T-helper 17 cell (primary cell): ENCODE results near the gene MAPK9. TPM values are rescaled to one million over a fixed set of nuclear protein-coding genes. Genes with fewer than 3 reads are reported as not detected.
A peak's percentile ranks its signal among the peaks of the same experiment; 100 is the strongest.
"Not testable (repeated sequence)": the region's sequence is repeated elsewhere in the genome, so short reads cannot be mapped to it uniquely, and the experiment has no call there.

Source experiments
- ATAC-seq: fragments of 150-1000 bp; cut with Tn5 transposase; 2 replicates; pipeline ENCODE4 v1.10.0; 2021; ENCODE audit warnings: mild to moderate bottlenecking, moderate library complexity
- DNase-seq, 3 donors: peaks; one replicate each; pipeline versions ENCODE4 v3.0.0 to v3.0.0-alpha.2; 2020 to 2021
- H3K9me3 ChIP-seq: one replicate; pipeline ENCODE4 v1.7.0; 2013; ENCODE audit warnings: low read length, mild to moderate bottlenecking; ENCODE audit not compliant: control insufficient read depth, poor library complexity, severe bottlenecking
- H3K27ac Mint-ChIP-seq: one replicate; pipeline ENCODE4 v1.8.0; 2022; ENCODE audit warnings: mild to moderate bottlenecking, moderate library complexity, mixed read lengths
- H3K27me3 Mint-ChIP-seq: one replicate; pipeline ENCODE4 v1.8.0; 2022; ENCODE audit warnings: mixed read lengths
- H3K36me3 Mint-ChIP-seq: one replicate; pipeline ENCODE4 v1.8.0; 2022; ENCODE audit warnings: low read depth, mixed read lengths
- H3K4me1 Mint-ChIP-seq: one replicate; pipeline ENCODE4 v1.8.0; 2022; ENCODE audit warnings: mild to moderate bottlenecking, mixed read lengths
- H3K4me3 Mint-ChIP-seq: one replicate; pipeline ENCODE4 v1.8.0; 2022; ENCODE audit warnings: mild to moderate bottlenecking, moderate library complexity, mixed read lengths
- total RNA-seq, 4 donors: library from RNA in 2 of 4; stranded (reverse) in 2 of 4; gene quantifications; one replicate each; pipeline ENCODE4 v1.2.3 and lab custom pipeline; 2022 to 2026

The MAPK9 gene
- total RNA-seq, 2 donors from 2014 or later, result 24.3 to 25.1 TPM

DNA sequence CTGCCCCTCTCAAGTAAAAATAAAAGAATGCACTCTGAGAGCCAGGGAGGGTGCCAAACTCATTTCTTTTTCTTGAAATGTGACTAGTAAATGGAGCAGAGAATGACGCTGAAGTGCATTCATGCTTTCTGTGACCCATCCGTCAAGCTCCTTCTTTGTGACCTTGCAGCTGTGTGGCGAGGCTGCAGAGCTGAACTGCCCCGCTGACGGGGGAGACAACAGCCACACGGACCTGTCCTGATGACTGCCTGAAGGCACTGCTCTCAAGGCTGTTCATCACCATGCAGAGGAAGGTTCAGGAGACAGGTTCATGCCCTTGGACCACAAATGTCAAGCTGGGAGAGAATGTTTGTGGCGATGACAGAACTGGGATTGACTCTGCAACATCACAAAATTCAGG is 61.9 kb downstream of the MAPK9 start:
- no peaks in the 10 kb centered on the region for H3K27me3 Mint-ChIP-seq
- DNase-seq (no peak), ATAC-seq (no peak)
- no peak overlapping the region for H3K4me3 Mint-ChIP-seq
- H3K36me3 Mint-ChIP-seq, result peaks cover 5% of the 10 kb centered on the region
- H3K4me1 Mint-ChIP-seq, result no peaks in the 10 kb centered on the region
- H3K9me3 ChIP-seq, result peaks cover 4% of the 10 kb centered on the region
- H3K27ac Mint-ChIP-seq, result no peak overlapping the region

DNA sequence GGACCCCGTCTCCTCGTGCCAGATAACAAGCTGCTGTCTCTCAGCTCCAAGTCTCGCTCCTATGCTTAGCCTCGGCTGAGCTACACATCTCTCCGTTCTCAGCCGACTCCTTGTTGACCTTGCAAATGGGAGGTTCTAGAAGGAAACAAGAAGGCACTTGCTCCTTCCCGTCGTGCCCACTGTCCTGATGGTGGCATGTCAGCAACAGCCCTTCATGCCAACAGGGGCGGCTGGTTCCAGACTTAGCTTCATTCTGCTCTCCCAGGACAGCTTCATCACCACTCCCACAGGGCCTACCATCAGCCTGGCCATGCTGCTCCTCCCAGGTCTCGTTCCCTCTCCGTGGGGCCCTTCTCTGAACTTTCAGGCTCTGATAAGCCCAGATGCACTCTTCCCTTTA is 69.8 kb downstream of the MAPK9 start:
- H3K27ac Mint-ChIP-seq, result no peak overlapping the region
- H3K4me3 Mint-ChIP-seq, result no peak overlapping the region
- peaks cover 17% of the 10 kb centered on the region for H3K9me3 ChIP-seq

DNA sequence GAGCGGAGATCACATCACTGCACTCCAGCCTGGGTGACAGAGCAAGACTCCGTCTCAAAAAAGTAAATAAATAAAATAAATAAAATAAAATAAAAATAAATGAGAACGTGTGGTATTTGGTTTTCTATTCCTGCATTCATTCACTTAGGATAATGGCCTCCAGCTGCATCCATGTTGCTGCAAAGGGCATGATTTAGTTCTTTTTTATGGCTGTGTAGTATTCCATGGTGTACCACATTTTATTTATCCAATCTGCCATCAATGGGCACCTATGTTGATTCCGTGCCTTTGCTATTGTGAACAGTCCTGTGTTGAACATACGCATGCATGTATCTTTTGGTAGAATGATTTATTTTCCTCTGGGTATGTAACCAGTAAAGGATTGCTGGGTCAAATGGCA is 74.1 kb downstream of the MAPK9 start:
- no peak overlapping the region for H3K27ac Mint-ChIP-seq
- H3K4me1 Mint-ChIP-seq, result no peaks in the 10 kb centered on the region
- ATAC-seq (no peak), DNase-seq (no peak)
- peaks cover 13% of the 10 kb centered on the region for H3K9me3 ChIP-seq
- peaks cover 5% of the 10 kb centered on the region for H3K36me3 Mint-ChIP-seq
- no peaks in the 10 kb centered on the region for H3K27me3 Mint-ChIP-seq
- no peak overlapping the region for H3K4me3 Mint-ChIP-seq

More for the DNA sequence above, 69.8 kb downstream of the MAPK9 start:
- Mint-ChIP-seq H3K4me1 (no peaks in the 10 kb centered on the region), H3K36me3 (peaks cover 5% of the 10 kb centered on the region), H3K27me3 (no peaks in the 10 kb centered on the region)
- ATAC-seq (no peak), DNase-seq (no peak)

DNA sequence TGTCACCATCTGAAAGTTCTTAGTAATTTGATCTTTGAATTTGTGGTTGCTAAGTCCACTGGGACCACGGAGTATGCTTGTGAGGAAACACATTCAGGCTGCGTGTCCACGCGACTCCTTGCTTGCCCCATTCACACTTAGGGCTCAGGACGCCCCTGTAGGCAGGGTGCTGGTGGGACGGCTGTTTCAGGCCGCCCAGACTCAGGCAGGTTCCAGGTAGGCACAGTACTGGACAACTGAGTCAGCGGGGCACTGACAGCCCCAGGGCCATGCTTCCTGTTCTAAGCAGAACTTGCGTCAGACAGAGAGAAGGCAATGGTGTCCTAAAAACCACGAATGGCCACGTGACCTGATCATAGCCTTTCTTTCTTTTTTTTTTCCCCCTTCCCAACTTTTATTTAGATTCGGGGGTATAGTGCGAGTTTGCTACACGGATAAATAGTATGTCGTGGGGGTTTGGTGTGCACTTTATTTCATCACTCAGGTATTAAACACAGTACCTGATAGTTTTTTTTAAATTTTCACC is 75.2 kb downstream of the MAPK9 start:
- Mint-ChIP-seq H3K4me1 (peaks cover 2% of the 10 kb centered on the region), H3K36me3 (peaks cover 5% of the 10 kb centered on the region), H3K27ac (no peak overlapping the region), H3K27me3 (peaks cover 10% of the 10 kb centered on the region), H3K4me3 (no peak overlapping the region)
- H3K9me3 ChIP-seq, result peaks cover 7% of the 10 kb centered on the region
- ATAC-seq (no peak), DNase-seq (no peak)

DNA sequence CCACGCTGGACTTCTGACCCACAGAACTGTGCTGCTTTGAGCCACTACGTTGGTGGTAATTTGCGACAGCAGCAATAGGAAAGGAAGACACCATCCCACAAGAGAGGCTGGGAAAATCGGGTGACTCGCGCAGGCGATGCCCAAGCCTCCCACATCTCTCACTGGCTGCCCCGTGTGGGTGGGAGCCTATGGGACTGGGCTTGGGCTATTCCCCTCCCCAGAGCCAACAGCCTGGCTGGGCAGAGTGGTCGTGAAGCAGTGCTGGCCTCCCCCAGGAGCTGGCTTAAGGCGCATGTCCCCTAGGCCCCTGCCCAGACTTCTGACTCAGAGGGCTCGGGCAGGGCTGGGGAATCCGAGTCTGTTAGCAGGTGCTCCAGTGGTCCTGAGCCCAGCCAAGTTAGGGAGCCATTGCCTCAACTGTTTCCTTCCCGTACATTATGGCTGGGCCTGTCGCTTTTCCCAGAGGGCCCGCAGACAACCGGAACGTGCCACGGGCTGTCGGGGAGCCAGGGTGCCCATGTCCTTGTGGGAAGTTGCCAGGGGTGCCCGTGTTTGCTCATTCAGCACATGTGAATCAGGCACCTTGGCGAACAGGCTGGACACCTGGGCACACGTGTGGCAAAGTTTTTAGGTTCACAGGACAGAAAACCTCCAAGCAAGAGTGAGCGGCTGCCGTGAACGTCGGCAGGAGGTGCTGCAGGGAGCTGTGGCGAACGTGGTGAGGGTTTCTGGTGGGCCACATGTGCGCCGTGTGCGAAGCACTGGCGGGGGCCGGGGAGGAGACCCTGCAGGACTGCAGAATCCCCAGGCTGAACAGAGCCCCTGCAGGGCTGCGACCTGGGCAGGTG is 75.9 kb downstream of the MAPK9 start:
- DNase-seq (no peak), ATAC-seq (no peak)
- Mint-ChIP-seq H3K4me1 (peaks cover 2% of the 10 kb centered on the region), H3K27ac (no peak overlapping the region), H3K4me3 (no peak overlapping the region), H3K36me3 (peaks cover 5% of the 10 kb centered on the region), H3K27me3 (peaks cover 16% of the 10 kb centered on the region)
- H3K9me3 ChIP-seq, result peaks cover 5% of the 10 kb centered on the region

DNA sequence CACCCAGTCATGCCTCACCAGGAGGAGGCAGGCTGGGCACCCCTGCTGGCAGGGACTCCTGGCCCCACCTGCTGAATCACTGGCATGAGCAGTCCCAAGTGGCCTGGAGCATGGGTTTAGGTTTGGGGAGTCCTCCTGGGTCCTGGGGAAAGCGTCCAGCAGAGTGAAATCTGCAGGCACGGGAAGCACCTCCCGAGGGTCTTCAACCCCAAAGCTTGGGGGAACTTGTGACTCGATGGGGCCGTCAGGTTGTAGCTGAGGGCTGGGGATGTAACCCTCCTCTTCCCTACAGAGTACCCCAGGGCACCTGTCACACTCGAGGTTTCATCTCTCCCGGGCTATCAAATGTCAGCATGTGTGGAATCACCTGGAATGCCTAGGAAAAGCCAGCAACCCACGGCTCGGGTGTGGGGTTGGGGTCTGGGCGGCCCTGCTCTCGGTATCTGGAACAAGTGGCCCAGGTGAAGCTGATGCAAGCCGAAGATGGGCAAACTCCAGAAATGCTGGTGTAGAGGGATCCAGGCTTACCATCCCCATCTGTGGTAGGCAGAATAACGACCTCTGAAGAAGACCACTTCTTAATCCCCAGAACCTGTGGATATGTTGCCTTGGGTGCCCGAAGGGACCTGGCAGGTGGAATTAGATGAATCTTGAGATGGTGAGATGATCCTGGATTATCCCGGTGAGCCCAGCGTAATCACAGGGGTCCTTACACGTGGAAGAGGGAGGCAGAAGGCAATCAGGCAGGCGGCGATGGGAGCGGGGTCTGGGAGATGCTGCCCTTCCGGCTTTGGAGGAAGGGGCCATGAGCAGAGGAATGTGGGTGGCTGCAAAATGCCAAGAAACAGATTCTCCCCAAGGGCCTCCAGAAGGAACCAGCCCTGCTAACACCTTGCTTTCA is 76.8 kb downstream of the MAPK9 start:
- Mint-ChIP-seq H3K36me3 (peaks cover 5% of the 10 kb centered on the region), H3K4me1 (peaks cover 2% of the 10 kb centered on the region), H3K4me3 (no peak overlapping the region), H3K27me3 (peaks cover 25% of the 10 kb centered on the region), H3K27ac (no peak overlapping the region)
- ATAC-seq (no peak), DNase-seq (no peak)
- peaks cover 5% of the 10 kb centered on the region for H3K9me3 ChIP-seq

DNA sequence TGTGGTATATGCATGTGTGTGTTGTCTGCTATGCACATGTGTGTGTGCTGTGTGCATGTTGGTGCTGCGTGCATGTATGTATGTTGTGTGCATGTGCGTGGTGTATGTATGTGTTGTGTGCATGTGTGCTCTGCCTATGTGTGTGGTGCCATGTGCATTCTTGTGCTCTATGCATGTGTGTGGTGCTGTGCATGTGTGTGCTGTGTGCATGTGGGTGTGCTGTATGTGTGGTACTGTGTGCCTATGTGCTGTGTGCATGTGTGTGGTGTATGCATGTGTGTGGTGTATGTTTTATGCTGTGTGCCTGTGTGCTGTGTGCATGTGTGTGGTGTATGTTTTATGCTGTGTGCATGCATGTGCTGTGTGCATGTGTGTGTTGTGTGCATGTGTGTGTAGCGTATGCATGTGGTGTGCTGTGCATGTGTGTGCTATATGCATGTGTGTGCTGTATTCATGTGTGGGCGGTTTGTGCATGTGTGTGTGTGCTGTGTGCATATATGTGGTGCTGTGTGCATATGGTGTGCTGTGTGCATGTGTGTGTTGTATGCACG is 78.2 kb downstream of the MAPK9 start:
- peaks cover 30% of the 10 kb centered on the region for H3K27me3 Mint-ChIP-seq
- ATAC-seq (no peak), DNase-seq (no peak)
- no peak overlapping the region for H3K4me3 Mint-ChIP-seq
- peaks cover 5% of the 10 kb centered on the region for H3K36me3 Mint-ChIP-seq
- no peak overlapping the region for H3K27ac Mint-ChIP-seq
- H3K9me3 ChIP-seq, result no peaks in the 10 kb centered on the region
- H3K4me1 Mint-ChIP-seq, result peaks cover 2% of the 10 kb centered on the region

DNA sequence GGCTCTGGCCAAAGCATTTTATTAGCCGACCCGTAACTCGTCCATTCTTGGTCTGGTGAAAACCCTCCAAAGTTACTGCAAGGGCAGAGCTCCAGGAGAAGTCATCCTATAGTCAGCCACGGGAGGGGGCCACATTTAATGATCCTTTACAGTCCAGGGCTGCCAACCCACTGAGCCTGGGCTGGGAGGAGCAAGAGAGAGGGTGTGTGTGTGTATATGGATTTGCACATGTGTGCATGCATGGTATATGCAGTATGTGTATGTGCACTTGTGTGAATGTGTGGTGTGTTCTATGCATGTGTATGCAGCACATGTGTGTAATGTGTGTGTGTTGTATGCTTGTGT is 78.7 kb downstream of the MAPK9 start:
- DNase-seq (no peak), ATAC-seq (no peak)
- Mint-ChIP-seq H3K27me3 (peaks cover 35% of the 10 kb centered on the region), H3K4me1 (peaks cover 5% of the 10 kb centered on the region), H3K36me3 (peaks cover 6% of the 10 kb centered on the region), H3K27ac (no peak overlapping the region), H3K4me3 (no peak overlapping the region)
- H3K9me3 ChIP-seq, result no peaks in the 10 kb centered on the region

DNA sequence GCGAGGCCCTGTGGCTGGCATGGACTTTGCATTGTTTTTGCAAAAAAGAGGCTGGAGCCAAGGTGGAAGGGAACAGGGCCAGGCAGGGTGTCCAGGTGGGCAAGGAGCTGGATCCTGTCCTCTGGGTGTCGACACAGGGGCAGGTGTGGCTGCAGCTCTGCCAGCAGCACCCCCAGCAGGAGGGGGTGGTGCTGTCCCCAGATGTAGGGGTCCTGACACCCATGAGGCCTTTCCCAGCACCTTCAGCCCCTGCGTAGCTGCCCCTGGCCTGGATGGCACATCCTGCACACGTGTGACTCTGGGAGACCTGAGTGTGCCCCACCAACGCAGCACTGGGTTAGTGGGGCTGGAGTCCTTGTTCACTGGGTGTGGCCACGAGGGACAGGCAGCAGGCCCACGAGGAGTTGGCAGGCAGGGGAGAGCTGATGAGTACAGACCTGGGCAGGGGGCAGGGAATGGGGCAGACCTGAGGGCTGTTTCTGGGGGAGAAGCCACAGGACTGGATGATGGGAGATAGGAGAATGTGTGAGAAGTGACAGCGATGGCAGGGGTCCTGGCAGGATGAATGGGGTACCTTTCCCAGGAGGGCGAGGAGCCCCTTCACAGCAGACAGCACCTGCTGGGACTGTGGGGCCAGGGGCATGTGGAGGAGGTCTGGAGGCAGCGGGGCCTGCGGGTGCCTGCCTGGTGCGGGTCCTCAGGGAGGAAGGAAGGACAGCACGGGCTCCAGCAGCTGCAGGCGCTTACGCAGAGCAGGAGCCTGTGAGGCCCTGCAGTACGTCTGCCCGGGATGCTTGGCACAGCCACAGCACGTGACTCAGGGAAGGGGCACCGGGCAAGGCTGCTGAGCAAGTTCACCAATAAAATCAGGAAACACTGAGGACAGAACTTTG is 79.3 kb downstream of the MAPK9 start:
- Mint-ChIP-seq H3K27ac (no peak overlapping the region), H3K4me3 (no peak overlapping the region), H3K27me3 (peaks cover 41% of the 10 kb centered on the region), H3K36me3 (peaks cover 10% of the 10 kb centered on the region), H3K4me1 (peaks cover 8% of the 10 kb centered on the region)
- H3K9me3 ChIP-seq, result no peaks in the 10 kb centered on the region
- no peak for ATAC-seq
- no peak for DNase-seq

DNA sequence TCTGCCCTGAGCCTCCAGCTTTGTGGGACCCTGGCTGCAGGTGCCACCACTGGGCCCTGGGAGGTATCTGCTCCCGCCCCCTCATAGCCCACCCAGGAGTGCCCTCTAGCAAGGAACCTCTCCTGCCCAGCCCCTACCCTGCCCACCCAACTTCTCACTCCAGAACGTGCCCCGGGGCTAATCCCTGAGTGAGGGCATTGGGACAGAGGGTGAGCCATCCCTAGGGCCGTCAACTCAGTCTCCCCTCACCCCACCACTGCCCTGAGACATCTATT is 80.2 kb downstream of the MAPK9 start:
- no peak for ATAC-seq
- no peaks in the 10 kb centered on the region for H3K9me3 ChIP-seq

DNA sequence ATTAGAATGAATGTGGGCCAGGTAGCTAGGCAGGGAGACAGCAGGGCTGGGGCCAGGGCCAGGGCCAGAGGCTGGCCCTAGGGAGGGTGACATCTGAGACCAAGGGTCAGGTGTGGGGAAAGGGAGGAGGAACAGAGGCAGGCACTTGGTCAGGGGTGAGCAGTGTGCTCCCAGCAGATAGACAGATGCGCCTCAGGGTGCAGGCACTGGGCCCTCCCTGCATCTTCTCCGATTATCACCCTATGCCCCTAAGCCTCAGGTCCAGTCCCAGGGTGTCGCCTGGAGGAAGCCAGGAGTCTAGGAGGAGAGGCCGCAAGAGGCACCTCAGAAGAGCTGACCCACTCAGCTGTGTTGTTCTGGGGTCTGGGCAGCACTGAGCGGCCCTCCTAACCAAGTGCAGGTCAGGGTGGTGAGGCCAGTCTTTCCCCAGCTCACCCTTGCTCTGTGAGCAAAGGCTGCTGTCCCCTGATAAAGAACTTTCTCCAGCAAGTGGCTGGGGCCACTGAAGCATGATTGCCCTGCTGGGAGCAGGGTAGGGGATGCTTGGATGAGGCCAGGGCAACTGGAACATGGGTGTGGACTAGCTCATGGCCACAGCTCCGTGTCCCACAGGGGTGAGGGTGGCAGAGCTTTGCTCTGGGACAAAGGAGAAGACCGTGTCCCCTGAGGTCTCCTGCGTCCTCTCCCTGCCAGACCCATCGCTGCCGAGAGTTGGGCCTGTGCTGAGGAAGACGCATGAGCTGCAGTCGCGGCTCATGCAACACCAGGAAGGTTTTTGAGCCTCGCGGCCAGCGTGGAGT is 80.7 kb downstream of the MAPK9 start:
- no peak overlapping the region for H3K27ac Mint-ChIP-seq
- H3K4me3 Mint-ChIP-seq, result no peak overlapping the region
- no peaks in the 10 kb centered on the region for H3K9me3 ChIP-seq
- ATAC-seq (no peak), DNase-seq (no peak)
- H3K27me3 Mint-ChIP-seq, result peaks cover 55% of the 10 kb centered on the region
- H3K36me3 Mint-ChIP-seq, result peaks cover 10% of the 10 kb centered on the region
- H3K4me1 Mint-ChIP-seq, result peaks cover 8% of the 10 kb centered on the region

More for the DNA sequence above, 80.2 kb downstream of the MAPK9 start:
- H3K4me3 Mint-ChIP-seq, result no peak overlapping the region
- peaks cover 10% of the 10 kb centered on the region for H3K36me3 Mint-ChIP-seq
- peaks cover 50% of the 10 kb centered on the region for H3K27me3 Mint-ChIP-seq
- no peak overlapping the region for H3K27ac Mint-ChIP-seq
- H3K4me1 Mint-ChIP-seq, result peaks cover 8% of the 10 kb centered on the region
- DNase-seq, result no peak

DNA sequence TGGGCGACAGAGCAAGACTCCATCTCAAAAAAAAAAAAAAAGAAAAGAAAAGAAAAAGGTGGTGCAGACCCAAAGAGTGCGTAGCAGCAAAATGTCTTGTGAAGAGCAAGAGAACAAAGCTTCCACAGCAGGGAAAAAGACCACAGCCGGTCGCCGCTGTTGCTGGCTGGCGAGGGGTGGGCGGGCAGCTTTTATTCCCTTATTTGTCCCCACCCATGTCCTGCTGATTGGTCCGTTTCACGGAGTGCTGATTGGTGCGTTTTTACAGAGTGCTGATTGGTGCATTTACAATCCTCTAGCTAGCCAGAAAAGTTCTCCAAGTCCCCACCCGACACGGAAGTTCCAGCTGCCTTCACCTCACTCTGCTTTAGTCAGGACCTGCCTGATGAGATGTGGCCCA is 81.8 kb downstream of the MAPK9 start:
- not testable (repeated sequence) for H3K36me3 Mint-ChIP-seq, DNase-seq, ATAC-seq, H3K27ac Mint-ChIP-seq, H3K9me3 ChIP-seq, H3K4me1 Mint-ChIP-seq
- H3K27me3 Mint-ChIP-seq, result peaks cover 60% of the 10 kb centered on the region
- H3K4me3 Mint-ChIP-seq, result peak overlapping the region; percentile 3
